HepG2 (cell line): Measurements from ENCODE around the gene NKX3-2. TPM values are rescaled to one million over a fixed set of nuclear protein-coding genes. Genes with fewer than 3 reads are reported as not detected.
A peak's percentile ranks its signal among the peaks of the same experiment; 100 is the strongest.

Source experiments
- ATAC-seq: fragments of 200-7000 bp; cut with Tn5 transposase; 3 replicates; pipeline ENCODE4 v1.9.1; 2020; ENCODE audit warnings: mild to moderate bottlenecking, moderate library complexity
- BruUV-seq: library from RNA; stranded (reverse); fragments of 400-500 nt; replicated peaks from 2 replicates; lab custom pipeline; 2021; lab: Mats Ljungman, UMichigan
- CTCF ChIA-PET: fragments of 300-600 bp; formaldehyde crosslinking; extraction: SDS; loops from one replicate; lab custom pipeline; 2021; ENCODE audit warnings: low total read pairs, inconsistent platforms, low intra/inter-chr PET ratio; lab: Yijun Ruan, JAX
- POLR2A ChIA-PET: fragments of 350-600 bp; sonication (Branson Sonifier 250); formaldehyde crosslinking; loops from one replicate; lab custom pipeline; 2020; ENCODE audit warnings: antibody characterized with exemption, inconsistent platforms; lab: Yijun Ruan, JAX
- DNase-seq: peaks from one replicate; pipeline ENCODE4 v3.0.0-alpha.2; 2015; ENCODE audit warnings: low spot score
- FAIRE-seq: peaks from 3 replicates; lab custom pipeline; 2011; peaks lifted over from hg19 to GRCh38; lab: Jason Lieb, UNC
- H2AFZ ChIP-seq: one replicate; pipeline ENCODE4 v1.6.1; 2011; ENCODE audit warnings: low read length, inconsistent platforms
- H3K27ac ChIP-seq: fragments of 300-600 bp; 3 replicates; pipeline ENCODE4 v1.8.0; 2011; ENCODE audit warnings: mixed run types, mild to moderate bottlenecking, mixed read lengths, low read length, inconsistent platforms; ENCODE audit not compliant: insufficient read depth; ENCODE audit errors: extremely low read length
- H3K27me3 ChIP-seq, 2 experiments: fragments of 200-600 bp in 1 of 2; 2 replicates in 1 of 2; 3 replicates in 1 of 2; pipeline versions ENCODE4 v1.6.0 to v1.8.0; 2011; ENCODE audit warnings: low read length in 2 of 2, mild to moderate bottlenecking in 2 of 2, moderate library complexity in 2 of 2, inconsistent platforms in 1 of 2; ENCODE audit not compliant: insufficient read depth in 2 of 2, control insufficient read depth in 1 of 2
- H3K36me3 ChIP-seq, 2 experiments: fragments of 200-600 bp in 1 of 2; replicated peaks in 1 of 2; 2 replicates in 1 of 2; 3 replicates in 1 of 2; pipeline versions ENCODE4 v1.5.1 to v1.8.0; 2011; ENCODE audit warnings: low read length in 2 of 2, inconsistent platforms in 1 of 2; ENCODE audit not compliant: insufficient read depth in 2 of 2, control insufficient read depth in 1 of 2
- H3K4me1 ChIP-seq: 2 replicates; pipeline ENCODE4 v1.5.1; 2012; ENCODE audit warnings: low read length, inconsistent platforms; ENCODE audit not compliant: insufficient read depth
- H3K4me2 ChIP-seq: 2 replicates; pipeline ENCODE4 v1.6.0; 2011; ENCODE audit warnings: low read depth, low read length, inconsistent platforms
- H3K4me3 ChIP-seq, 3 experiments: fragments of 200-600 bp in 1 of 3; sonication (generic), shearing (Covaris generic) in 1 of 3; replicated peaks in 1 of 3; 2 replicates each; pipeline ENCODE4 v1.5.1; 2011 to 2016; ENCODE audit warnings: low read length in 3 of 3, inconsistent platforms in 2 of 3, low read depth in 2 of 3, mild to moderate bottlenecking in 2 of 3, control low read depth in 1 of 3, mixed read lengths in 1 of 3; ENCODE audit not compliant: insufficient read depth in 1 of 3
- H3K79me2 ChIP-seq: one replicate; pipeline ENCODE4 v1.6.1; 2011; ENCODE audit warnings: low read length, inconsistent platforms; ENCODE audit not compliant: insufficient read depth
- H3K9ac ChIP-seq: 2 replicates; pipeline ENCODE4 v1.6.0; 2011; ENCODE audit warnings: mild to moderate bottlenecking, low read depth, low read length, inconsistent platforms; ENCODE audit not compliant: insufficient read depth
- H3K9me3 ChIP-seq: 2 replicates; pipeline ENCODE4 v1.5.1; 2012; ENCODE audit warnings: mild to moderate bottlenecking, low read length
- H4K20me1 ChIP-seq: 2 replicates; pipeline ENCODE4 v1.6.0; 2011; ENCODE audit warnings: inconsistent platforms, mild to moderate bottlenecking, low read length, moderate library complexity; ENCODE audit not compliant: insufficient read depth
- ARHGAP35 ChIP-seq: sonication (generic); formaldehyde crosslinking; IDR thresholded peaks from 2 replicates; pipeline ENCODE4 v1.9.0; 2022; ENCODE audit warnings: mild to moderate bottlenecking, inconsistent platforms, moderate library complexity, missing genetic modification reagents, borderline replicate concordance
- CBX5 ChIP-seq: sonication (generic); formaldehyde crosslinking; IDR thresholded peaks from 2 replicates; pipeline ENCODE4 v1.4.0; 2020; ENCODE audit warnings: missing genetic modification reagents, borderline replicate concordance
- CEBPB ChIP-seq: IDR thresholded peaks from 2 replicates; pipeline ENCODE4 v1.6.1; 2011; ENCODE audit warnings: low read depth, low read length, improper control_type of control experiment, borderline replicate concordance
- NFRKB ChIP-seq: fragments of 450-650 bp; IDR thresholded peaks from 2 replicates; pipeline ENCODE4 v1.6.1; 2017
- SRSF1 ChIP-seq: fragments of 200-400 bp; formaldehyde crosslinking; optimal IDR thresholded peaks from 2 replicates; pipeline ENCODE3; 2017; ENCODE audit warnings: mild to moderate bottlenecking, low read depth, low read length, moderate library complexity
- TEAD3 ChIP-seq: optimal IDR thresholded peaks from 2 replicates; pipeline ENCODE3; 2016; ENCODE audit warnings: borderline replicate concordance
- ZKSCAN8 ChIP-seq: IDR thresholded peaks from 2 replicates; pipeline ENCODE4 v1.6.1; 2016; ENCODE audit warnings: borderline replicate concordance, missing genetic modification reagents, missing compliant biosample characterization
- ZNF724P ChIP-seq: sonication (generic); formaldehyde crosslinking; IDR thresholded peaks from 2 replicates; pipeline ENCODE4 v1.8.0; 2022; ENCODE audit warnings: missing genetic modification reagents, borderline replicate concordance
- WGBS: methylation state at CpG from one replicate; pipeline ENCODE4 v1.1.6; 2017; ENCODE audit warnings: low lambda C conversion rate; 5-methylcytosine and 5-hydroxymethylcytosine counted together
- in situ Hi-C: cut with HindIII; loops from 2 replicates; pipeline ENCODE4 v1.10.0; 2017; ENCODE audit warnings: low pct_unique_long_range_greater_than_20kb; ENCODE audit not compliant: extremely low pct_ligation_motif_present
- intact Hi-C: fragments of 100-400 bp; cut with micrococcal nuclease; formaldehyde crosslinking; loops from one replicate; pipeline ENCODE4 v1.10.0; 2022; ENCODE audit not compliant: unreplicated experiment
- polyA plus RNA-seq, 8 experiments: library from polyadenylated mRNA; depleted of rRNA in 3 of 8; stranded (reverse) in 7 of 8; unstranded in 1 of 8; fragments of >200 nt; fragmentation: Illumina TruSeq in 4 of 8; extraction: Trizol in 4 of 8; gene quantifications; 2 replicates each; pipeline versions ENCODE4 v1.2.1 to v1.2.3, GENCODE V29; 2011 to 2016; ENCODE audit warnings: low read depth in 4 of 8, missing spikeins in 1 of 8, mixed read lengths in 1 of 8; ENCODE audit not compliant: insufficient read depth in 1 of 8
- total RNA-seq, 5 experiments: library from RNA; depleted of rRNA; stranded (reverse); fragments of >200 nt; fragmentation: Illumina TruSeq; extraction: Trizol; gene quantifications; 2 replicates each; pipeline ENCODE4 v1.2.3, GENCODE V29; 2016; ENCODE audit warnings: low read depth in 1 of 5
- TF ChIP-seq, protein P1 (sequence below): sonication (generic); formaldehyde crosslinking; IDR thresholded peaks from 2 replicates; pipeline ENCODE4 v1.5.1; 2020; ENCODE audit warnings: mild to moderate bottlenecking, missing genetic modification reagents
- TF ChIP-seq, protein P2 (sequence below): sonication (generic); formaldehyde crosslinking; IDR thresholded peaks from 2 replicates; pipeline ENCODE4 v1.4.0; 2020; ENCODE audit warnings: missing genetic modification reagents, mild to moderate bottlenecking, borderline replicate concordance
- TF ChIP-seq, protein P3 (sequence below): sonication (generic); formaldehyde crosslinking; conservative IDR thresholded peaks from 2 replicates; pipeline ENCODE4 v1.4.0; 2020; ENCODE audit warnings: missing genetic modification reagents

Gene NKX3-2
- total and polyA plus RNA-seq, 2 of the 13 experiments (the other 11 are each of a cell fraction or from before 2014, with no cell fraction given), result 0.07 to 0.13 TPM

DNA sequence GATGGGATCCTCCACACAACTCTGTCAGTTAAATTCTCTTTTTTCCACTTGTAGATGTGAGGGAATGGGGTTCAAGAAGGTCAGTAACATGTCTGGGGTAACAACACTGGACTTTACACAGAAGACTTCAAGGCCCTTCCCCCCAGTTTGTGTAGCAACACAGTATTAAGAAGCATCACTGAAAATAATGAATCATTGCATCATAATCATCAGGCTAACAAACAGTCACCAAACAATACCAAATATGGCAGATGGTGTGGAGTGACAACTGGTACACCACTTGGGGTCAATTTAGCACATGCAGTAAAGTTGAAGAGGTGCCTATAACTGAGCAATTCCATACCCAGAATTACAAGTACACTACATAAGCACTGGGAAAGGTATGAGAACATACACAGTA lies 44.6 kb upstream of the NKX3-2 start:
- CTCF ChIA-PET, result no interaction called here
- POLR2A ChIA-PET, result no interaction called here
- H4K20me1 ChIP-seq, result no peaks in the 10 kb centered on the region
- in situ Hi-C loops, result no loop called here
- no peak overlapping the region for H3K4me3 ChIP-seq
- ATAC-seq (no peak), DNase-seq (no peak), FAIRE-seq (no peak)
- no peak overlapping the region for H3K4me2 ChIP-seq
- no peaks in the 10 kb centered on the region for H3K9me3 ChIP-seq
- H3K9ac ChIP-seq, result no peak overlapping the region
- no peaks in the 10 kb centered on the region for H3K79me2 ChIP-seq
- H3K4me1 ChIP-seq, result peaks cover 17% of the 10 kb centered on the region
- BruUV-seq, result no TSS peak
- intact Hi-C loops, result no loop called here
- no peak overlapping the region for H2AFZ ChIP-seq
- H3K36me3 ChIP-seq, result peaks cover 7 to 34% of the 10 kb centered on the region in 2 experiments
- TF ChIP-seq NFRKB (no peak), CEBPB (peak; percentile 51; the same call in 1 of the 2 replicates)
- no peaks in the 10 kb centered on the region for H3K27me3 ChIP-seq
- H3K27ac ChIP-seq, result no peak overlapping the region

DNA sequence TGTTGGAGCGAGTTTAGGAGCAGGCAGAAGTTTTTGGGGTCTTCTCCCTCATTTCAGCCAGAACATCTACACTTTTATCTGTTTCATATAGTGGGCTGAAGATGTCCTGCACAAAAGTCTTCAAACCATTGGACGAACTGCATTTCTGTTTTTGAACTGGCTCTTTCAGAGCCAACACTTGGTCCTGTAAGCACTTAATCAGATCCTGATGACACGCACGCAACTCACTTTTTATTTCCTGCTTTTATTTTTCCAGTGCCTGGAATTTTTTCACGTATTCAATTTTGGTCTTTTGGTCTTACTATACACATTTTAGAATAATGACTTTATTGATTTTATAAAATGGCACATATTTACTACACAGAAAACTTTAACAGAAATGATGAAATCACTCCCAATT lies 40.2 kb upstream of the NKX3-2 start:
- Histone ChIP-seq H3K4me2 (no peak overlapping the region), H3K36me3 (peaks cover 15 to 54% of the 10 kb centered on the region in 2 experiments), H3K79me2 (no peaks in the 10 kb centered on the region), H4K20me1 (no peaks in the 10 kb centered on the region), H3K9me3 (no peaks in the 10 kb centered on the region), H2AFZ (no peak overlapping the region), H3K27ac (no peak overlapping the region), H3K4me3 (no peak overlapping the region), H3K27me3 (no peaks in the 10 kb centered on the region), H3K9ac (no peak overlapping the region), H3K4me1 (no peaks in the 10 kb centered on the region)
- BruUV-seq, result no TSS peak
- in situ Hi-C loops, result no loop called here
- 97% methylated on average over 5 of the region's 5 CpGs for WGBS
- FAIRE-seq (no peak), DNase-seq (no peak), ATAC-seq (no peak)
- intact Hi-C loops, result no loop called here
- CTCF ChIA-PET, result no interaction called here
- POLR2A ChIA-PET, result no interaction called here
- TF ChIP-seq, protein P1, sequence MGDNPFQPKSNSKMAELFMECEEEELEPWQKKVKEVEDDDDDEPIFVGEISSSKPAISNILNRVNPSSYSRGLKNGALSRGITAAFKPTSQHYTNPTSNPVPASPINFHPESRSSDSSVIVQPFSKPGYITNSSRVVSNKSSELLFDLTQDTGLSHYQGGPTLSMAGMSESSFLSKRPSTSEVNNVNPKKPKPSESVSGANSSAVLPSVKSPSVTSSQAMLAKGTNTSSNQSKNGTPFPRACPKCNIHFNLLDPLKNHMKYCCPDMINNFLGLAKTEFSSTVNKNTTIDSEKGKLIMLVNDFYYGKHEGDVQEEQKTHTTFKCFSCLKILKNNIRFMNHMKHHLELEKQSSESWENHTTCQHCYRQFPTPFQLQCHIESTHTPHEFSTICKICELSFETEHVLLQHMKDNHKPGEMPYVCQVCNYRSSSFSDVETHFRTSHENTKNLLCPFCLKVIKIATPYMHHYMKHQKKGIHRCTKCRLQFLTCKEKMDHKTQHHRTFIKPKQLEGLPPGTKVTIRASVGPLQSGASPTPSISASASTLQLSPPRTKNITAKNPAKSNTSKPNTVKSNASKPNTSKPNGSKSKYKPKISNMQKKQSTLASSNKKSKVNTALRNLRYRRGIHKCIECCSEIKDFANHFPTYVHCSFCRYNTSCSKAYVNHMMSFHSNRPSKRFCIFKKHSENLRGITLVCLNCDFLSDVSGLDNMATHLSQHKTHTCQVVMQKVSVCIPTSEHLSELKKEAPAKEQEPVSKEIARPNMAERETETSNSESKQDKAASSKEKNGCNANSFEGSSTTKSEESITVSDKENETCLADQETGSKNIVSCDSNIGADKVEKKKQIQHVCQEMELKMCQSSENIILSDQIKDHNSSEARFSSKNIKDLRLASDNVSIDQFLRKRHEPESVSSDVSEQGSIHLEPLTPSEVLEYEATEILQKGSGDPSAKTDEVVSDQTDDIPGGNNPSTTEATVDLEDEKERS (CRISPR knock-in tag), result no peak
- TF ChIP-seq, protein P2, sequence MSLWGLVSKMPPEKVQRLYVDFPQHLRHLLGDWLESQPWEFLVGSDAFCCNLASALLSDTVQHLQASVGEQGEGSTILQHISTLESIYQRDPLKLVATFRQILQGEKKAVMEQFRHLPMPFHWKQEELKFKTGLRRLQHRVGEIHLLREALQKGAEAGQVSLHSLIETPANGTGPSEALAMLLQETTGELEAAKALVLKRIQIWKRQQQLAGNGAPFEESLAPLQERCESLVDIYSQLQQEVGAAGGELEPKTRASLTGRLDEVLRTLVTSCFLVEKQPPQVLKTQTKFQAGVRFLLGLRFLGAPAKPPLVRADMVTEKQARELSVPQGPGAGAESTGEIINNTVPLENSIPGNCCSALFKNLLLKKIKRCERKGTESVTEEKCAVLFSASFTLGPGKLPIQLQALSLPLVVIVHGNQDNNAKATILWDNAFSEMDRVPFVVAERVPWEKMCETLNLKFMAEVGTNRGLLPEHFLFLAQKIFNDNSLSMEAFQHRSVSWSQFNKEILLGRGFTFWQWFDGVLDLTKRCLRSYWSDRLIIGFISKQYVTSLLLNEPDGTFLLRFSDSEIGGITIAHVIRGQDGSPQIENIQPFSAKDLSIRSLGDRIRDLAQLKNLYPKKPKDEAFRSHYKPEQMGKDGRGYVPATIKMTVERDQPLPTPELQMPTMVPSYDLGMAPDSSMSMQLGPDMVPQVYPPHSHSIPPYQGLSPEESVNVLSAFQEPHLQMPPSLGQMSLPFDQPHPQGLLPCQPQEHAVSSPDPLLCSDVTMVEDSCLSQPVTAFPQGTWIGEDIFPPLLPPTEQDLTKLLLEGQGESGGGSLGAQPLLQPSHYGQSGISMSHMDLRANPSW (CRISPR knock-in tag), result no peak
- TF ChIP-seq TEAD3 (CRISPR knock-in tag), result no peak
- no peak for TF ChIP-seq SRSF1
- TF ChIP-seq ZNF724P, result no peak
- TF ChIP-seq, protein P3, sequence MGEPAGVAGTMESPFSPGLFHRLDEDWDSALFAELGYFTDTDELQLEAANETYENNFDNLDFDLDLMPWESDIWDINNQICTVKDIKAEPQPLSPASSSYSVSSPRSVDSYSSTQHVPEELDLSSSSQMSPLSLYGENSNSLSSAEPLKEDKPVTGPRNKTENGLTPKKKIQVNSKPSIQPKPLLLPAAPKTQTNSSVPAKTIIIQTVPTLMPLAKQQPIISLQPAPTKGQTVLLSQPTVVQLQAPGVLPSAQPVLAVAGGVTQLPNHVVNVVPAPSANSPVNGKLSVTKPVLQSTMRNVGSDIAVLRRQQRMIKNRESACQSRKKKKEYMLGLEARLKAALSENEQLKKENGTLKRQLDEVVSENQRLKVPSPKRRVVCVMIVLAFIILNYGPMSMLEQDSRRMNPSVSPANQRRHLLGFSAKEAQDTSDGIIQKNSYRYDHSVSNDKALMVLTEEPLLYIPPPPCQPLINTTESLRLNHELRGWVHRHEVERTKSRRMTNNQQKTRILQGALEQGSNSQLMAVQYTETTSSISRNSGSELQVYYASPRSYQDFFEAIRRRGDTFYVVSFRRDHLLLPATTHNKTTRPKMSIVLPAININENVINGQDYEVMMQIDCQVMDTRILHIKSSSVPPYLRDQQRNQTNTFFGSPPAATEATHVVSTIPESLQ (CRISPR knock-in tag), result no peak
- TF ChIP-seq CBX5 (CRISPR knock-in tag), result no peak
- TF ChIP-seq ARHGAP35, result no peak
- TF ChIP-seq ZKSCAN8 (CRISPR knock-in tag), result no peak
